ENCODE data around the gene ZBTB7A.

Gene ZBTB7A

GRCh38 chr19:4042064-4042730 is 24.5 kb downstream of the ZBTB7A start:
- H3K4ac ChIP-seq (ENCODE audit: low read depth, low read length), result no peak overlapping the region
- H3K9ac ChIP-seq (ENCODE audit: low read length), result no peak overlapping the region
- H3K4me2 ChIP-seq (ENCODE audit: low read length), result no peak overlapping the region
- H3K4me3 ChIP-seq (ENCODE audit: low read length), result no peak overlapping the region
- H2AK5ac ChIP-seq (ENCODE audit: low read length), result no peak overlapping the region
- no peak overlapping the region for H3K27ac ChIP-seq (ENCODE audit: low read depth, low read length)
- no peaks in the 10 kb centered on the region for H3K27me3 ChIP-seq (ENCODE audit: insufficient read depth, low read length, poor library complexity)
- H4K5ac ChIP-seq (ENCODE audit: low read length), result no peak overlapping the region
- H2BK15ac ChIP-seq (replicated peaks; ENCODE audit: low read depth), result no peak overlapping the region
- no peak overlapping the region for H3K23ac ChIP-seq (ENCODE audit: low read length)
- H3K79me2 ChIP-seq (ENCODE audit: control insufficient read depth, insufficient read depth, low read length), result no peaks in the 10 kb centered on the region
- no peaks in the 10 kb centered on the region for H3K79me1 ChIP-seq (ENCODE audit: low read length)
- H2BK120ac ChIP-seq (ENCODE audit: low read depth, low read length), result no peak overlapping the region
- no CpG with 5 or more reads among the region's 14 CpGs for WGBS (ENCODE audit: extremely low coverage, insufficient coverage, low lambda C conversion rate)
- no peak overlapping the region for H4K8ac ChIP-seq (ENCODE audit: low read depth, low read length)
- no peak overlapping the region for H2BK5ac ChIP-seq (ENCODE audit: low read length)
- no peak overlapping the region for H3K56ac ChIP-seq (ENCODE audit: low read length)
- H3K18ac ChIP-seq (ENCODE audit: low read length), result no peak overlapping the region
- H3K36me3 ChIP-seq (ENCODE audit: control insufficient read depth, insufficient read depth, low read length), result no peaks in the 10 kb centered on the region
- no peaks in the 10 kb centered on the region for H3K4me1 ChIP-seq (ENCODE audit: control insufficient read depth, low read depth, low read length)
- no peak for DNase-seq

DNA sequence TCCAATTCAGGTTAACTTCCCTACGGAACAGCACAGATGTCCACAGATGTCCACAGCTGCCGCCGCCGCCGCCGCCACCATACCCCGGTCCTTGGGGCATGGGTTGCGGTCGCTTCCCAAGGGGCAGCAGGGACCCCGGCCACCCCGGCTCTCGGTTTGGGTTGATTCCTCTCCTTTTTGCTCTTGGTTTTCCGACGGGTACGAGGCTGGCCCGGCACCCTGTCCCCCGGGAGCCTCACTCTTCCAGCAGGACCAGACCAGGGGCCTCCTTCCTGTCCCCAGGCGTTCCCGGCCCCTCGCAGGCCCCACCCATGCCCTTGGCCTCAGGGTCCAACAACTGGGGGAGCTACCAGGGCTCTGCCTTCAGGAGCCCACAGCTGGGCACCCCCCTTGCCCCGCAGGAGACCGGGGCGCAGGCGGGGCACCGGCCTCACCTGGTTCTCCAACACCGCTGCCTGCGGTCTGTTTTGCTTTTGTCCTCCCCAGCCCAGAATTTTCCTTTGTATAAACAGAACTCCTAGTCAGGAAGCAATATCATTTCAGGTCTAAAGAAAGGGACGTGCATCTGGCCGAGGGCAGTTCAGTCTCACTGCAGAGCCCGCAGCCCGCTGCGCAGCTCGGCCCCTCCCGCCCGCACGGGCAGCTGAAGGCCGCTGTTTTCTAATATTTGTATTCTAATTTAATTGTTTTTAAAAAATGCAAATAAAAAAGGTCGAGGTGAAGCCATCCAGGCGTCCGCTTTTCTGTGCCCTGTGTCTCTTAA is 27.9 kb downstream of the ZBTB7A start:
- Histone ChIP-seq H3K4ac (ENCODE audit: low read depth, low read length) (no peak overlapping the region), H3K4me1 (ENCODE audit: control insufficient read depth, low read depth, low read length) (no peaks in the 10 kb centered on the region), H3K56ac (ENCODE audit: low read length) (no peak overlapping the region), H3K18ac (ENCODE audit: low read length) (no peak overlapping the region), H3K36me3 (ENCODE audit: control insufficient read depth, insufficient read depth, low read length) (peaks cover 11% of the 10 kb centered on the region), H3K4me2 (ENCODE audit: low read length) (no peak overlapping the region), H3K4me3 (ENCODE audit: low read length) (no peak overlapping the region), H3K23ac (ENCODE audit: low read length) (no peak overlapping the region), H2BK120ac (ENCODE audit: low read depth, low read length) (no peak overlapping the region), H3K79me1 (ENCODE audit: low read length) (no peaks in the 10 kb centered on the region), H2BK15ac (replicated peaks; ENCODE audit: low read depth) (no peak overlapping the region), H2BK5ac (ENCODE audit: low read length) (no peak overlapping the region), H4K8ac (ENCODE audit: low read depth, low read length) (no peak overlapping the region), H3K9ac (ENCODE audit: low read length) (no peak overlapping the region), H3K79me2 (ENCODE audit: control insufficient read depth, insufficient read depth, low read length) (no peaks in the 10 kb centered on the region), H4K5ac (ENCODE audit: low read length) (no peak overlapping the region), H3K27me3 (ENCODE audit: insufficient read depth, low read length, poor library complexity) (no peaks in the 10 kb centered on the region), H2AK5ac (ENCODE audit: low read length) (no peak overlapping the region), H3K27ac (ENCODE audit: low read depth, low read length) (no peak overlapping the region)
- DNase-seq, result no peak
- no CpG with 5 or more reads among the region's 40 CpGs for WGBS (ENCODE audit: extremely low coverage, insufficient coverage, low lambda C conversion rate)

- H3K4me2 ChIP-seq (ENCODE audit: low read length), result no peak overlapping the region
- H3K9ac ChIP-seq (ENCODE audit: low read length), result no peak overlapping the region
- H3K4ac ChIP-seq (ENCODE audit: low read depth, low read length), result no peak overlapping the region
- no peak overlapping the region for H3K4me3 ChIP-seq (ENCODE audit: low read length)
- WGBS (ENCODE audit: extremely low coverage, insufficient coverage, low lambda C conversion rate), result no CpG with 5 or more reads among the region's 33 CpGs
- H2BK5ac ChIP-seq (ENCODE audit: low read length), result no peak overlapping the region
- H4K8ac ChIP-seq (ENCODE audit: low read depth, low read length), result no peak overlapping the region
- H2BK15ac ChIP-seq (replicated peaks; ENCODE audit: low read depth), result no peak overlapping the region
- no peak overlapping the region for H3K27ac ChIP-seq (ENCODE audit: low read depth, low read length)
- no peak overlapping the region for H2AK5ac ChIP-seq (ENCODE audit: low read length)
- no peak for DNase-seq
- peaks cover 15% of the 10 kb centered on the region for H3K36me3 ChIP-seq (ENCODE audit: control insufficient read depth, insufficient read depth, low read length)
- no peak overlapping the region for H3K56ac ChIP-seq (ENCODE audit: low read length)
- H3K4me1 ChIP-seq (ENCODE audit: control insufficient read depth, low read depth, low read length), result no peaks in the 10 kb centered on the region
- no peaks in the 10 kb centered on the region for H3K79me2 ChIP-seq (ENCODE audit: control insufficient read depth, insufficient read depth, low read length)
- no peak overlapping the region for H3K18ac ChIP-seq (ENCODE audit: low read length)
- no peaks in the 10 kb centered on the region for H3K79me1 ChIP-seq (ENCODE audit: low read length)
- no peak overlapping the region for H3K23ac ChIP-seq (ENCODE audit: low read length)
- no peaks in the 10 kb centered on the region for H3K27me3 ChIP-seq (ENCODE audit: insufficient read depth, low read length, poor library complexity)
- no peak overlapping the region for H2BK120ac ChIP-seq (ENCODE audit: low read depth, low read length)
- H4K5ac ChIP-seq (ENCODE audit: low read length), result no peak overlapping the region
Measured at GRCh38 chr19:4038057-4038456, 28.6 kb downstream of the ZBTB7A start.

GRCh38 chr19:4037301-4037949 is 29.3 kb downstream of the ZBTB7A start:
- DNase-seq, result no peak
- WGBS (ENCODE audit: extremely low coverage, insufficient coverage, low lambda C conversion rate), result no CpG with 5 or more reads among the region's 54 CpGs
- Histone ChIP-seq H3K79me2 (ENCODE audit: control insufficient read depth, insufficient read depth, low read length) (no peaks in the 10 kb centered on the region), H3K27me3 (ENCODE audit: insufficient read depth, low read length, poor library complexity) (no peaks in the 10 kb centered on the region), H4K8ac (ENCODE audit: low read depth, low read length) (no peak overlapping the region), H3K4me1 (ENCODE audit: control insufficient read depth, low read depth, low read length) (no peaks in the 10 kb centered on the region), H2BK15ac (replicated peaks; ENCODE audit: low read depth) (no peak overlapping the region), H2BK5ac (ENCODE audit: low read length) (no peak overlapping the region), H3K56ac (ENCODE audit: low read length) (no peak overlapping the region), H3K36me3 (ENCODE audit: control insufficient read depth, insufficient read depth, low read length) (peaks cover 15% of the 10 kb centered on the region), H4K5ac (ENCODE audit: low read length) (no peak overlapping the region), H3K9ac (ENCODE audit: low read length) (no peak overlapping the region), H2AK5ac (ENCODE audit: low read length) (no peak overlapping the region), H3K4me2 (ENCODE audit: low read length) (no peak overlapping the region), H3K23ac (ENCODE audit: low read length) (no peak overlapping the region), H3K4me3 (ENCODE audit: low read length) (no peak overlapping the region), H3K18ac (ENCODE audit: low read length) (no peak overlapping the region), H3K79me1 (ENCODE audit: low read length) (no peaks in the 10 kb centered on the region), H2BK120ac (ENCODE audit: low read depth, low read length) (no peak overlapping the region), H3K4ac (ENCODE audit: low read depth, low read length) (no peak overlapping the region), H3K27ac (ENCODE audit: low read depth, low read length) (no peak overlapping the region)

DNA sequence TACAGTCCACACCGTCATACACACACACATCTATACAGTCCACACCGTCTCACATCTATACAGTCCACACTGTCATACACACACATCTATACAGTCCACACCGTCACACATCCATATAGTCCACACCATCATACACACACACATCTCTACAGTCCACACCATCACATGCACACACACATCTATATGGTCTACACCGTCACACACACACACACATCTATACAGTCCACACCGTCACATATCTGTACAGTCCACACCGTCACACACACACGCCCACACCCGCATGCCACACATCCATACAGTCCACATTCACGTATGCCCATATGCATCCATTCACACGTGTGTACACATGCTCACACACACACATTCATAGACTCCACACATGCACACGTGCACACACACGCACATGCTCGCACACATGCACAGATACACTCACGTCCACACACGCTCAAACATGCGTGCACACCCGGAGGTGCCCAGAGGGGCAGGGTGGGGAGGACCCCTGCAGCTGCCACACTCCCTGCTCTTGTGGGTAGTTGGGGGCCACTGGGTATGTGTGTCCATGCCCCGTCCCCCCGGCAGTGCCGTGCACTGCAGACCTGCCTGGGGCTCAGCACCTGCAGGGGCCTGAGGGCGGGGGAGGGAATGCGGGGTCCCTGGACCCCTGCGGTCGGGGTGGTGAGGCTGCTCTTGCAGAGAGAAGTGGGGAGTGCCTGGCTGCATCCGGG is 30.0 kb downstream of the ZBTB7A start:
- H3K23ac ChIP-seq (ENCODE audit: low read length), result no peak overlapping the region
- H3K4me2 ChIP-seq (ENCODE audit: low read length), result no peak overlapping the region
- H3K4me3 ChIP-seq (ENCODE audit: low read length), result no peak overlapping the region
- H2BK120ac ChIP-seq (ENCODE audit: low read depth, low read length), result no peak overlapping the region
- peaks cover 15% of the 10 kb centered on the region for H3K36me3 ChIP-seq (ENCODE audit: control insufficient read depth, insufficient read depth, low read length)
- H3K56ac ChIP-seq (ENCODE audit: low read length), result no peak overlapping the region
- no peak overlapping the region for H4K8ac ChIP-seq (ENCODE audit: low read depth, low read length)
- H3K27ac ChIP-seq (ENCODE audit: low read depth, low read length), result no peak overlapping the region
- H3K18ac ChIP-seq (ENCODE audit: low read length), result no peak overlapping the region
- no peaks in the 10 kb centered on the region for H3K27me3 ChIP-seq (ENCODE audit: insufficient read depth, low read length, poor library complexity)
- no peaks in the 10 kb centered on the region for H3K79me1 ChIP-seq (ENCODE audit: low read length)
- H3K4me1 ChIP-seq (ENCODE audit: control insufficient read depth, low read depth, low read length), result no peaks in the 10 kb centered on the region
- H3K4ac ChIP-seq (ENCODE audit: low read depth, low read length), result no peak overlapping the region
- WGBS (ENCODE audit: extremely low coverage, insufficient coverage, low lambda C conversion rate), result no CpG with 5 or more reads among the region's 25 CpGs
- H2BK15ac ChIP-seq (replicated peaks; ENCODE audit: low read depth), result no peak overlapping the region
- H3K79me2 ChIP-seq (ENCODE audit: control insufficient read depth, insufficient read depth, low read length), result no peaks in the 10 kb centered on the region
- H3K9ac ChIP-seq (ENCODE audit: low read length), result no peak overlapping the region
- H2AK5ac ChIP-seq (ENCODE audit: low read length), result no peak overlapping the region
- DNase-seq, result no peak
- no peak overlapping the region for H4K5ac ChIP-seq (ENCODE audit: low read length)
- no peak overlapping the region for H2BK5ac ChIP-seq (ENCODE audit: low read length)

Data from mesendoderm (in vitro differentiated cells).